IMR-90 (cell line): ENCODE results near the gene TIAM2. TPM values are rescaled to one million over a fixed set of nuclear protein-coding genes. Genes with fewer than 3 reads are reported as not detected.

Experiments
- ATAC-seq: fragments of 200-7000 bp; cut with Tn5 transposase; 2 replicates; pipeline ENCODE4 v1.9.1; 2020; ENCODE audit warnings: low read depth, mild to moderate bottlenecking, moderate library complexity
- BruUV-seq: library from RNA; stranded (reverse); fragments of 400-500 nt; replicated peaks from 2 replicates; lab custom pipeline; 2021; lab: Mats Ljungman, UMichigan
- CTCF ChIA-PET: fragments of 300-600 bp; formaldehyde crosslinking; extraction: SDS; loops from one replicate; lab custom pipeline; 2021; ENCODE audit warnings: antibody characterized with exemption; lab: Yijun Ruan, JAX
- POLR2A ChIA-PET: fragments of 300-600 bp; sonication (Branson Sonifier 250); formaldehyde crosslinking; loops from one replicate; lab custom pipeline; 2022; ENCODE audit warnings: antibody characterized with exemption; ENCODE audit not compliant: unreplicated experiment; lab: Charles Lee
- DNase-seq: peaks from one replicate; pipeline ENCODE4 v3.0.0; 2013
- H2AFZ ChIP-seq: replicated peaks from 2 replicates; pipeline ENCODE3; 2013; ENCODE audit warnings: low read length, mild to moderate bottlenecking; ENCODE audit not compliant: poor library complexity
- H2AK5ac ChIP-seq: 2 replicates; pipeline ENCODE4 v1.6.1; 2013; ENCODE audit warnings: low read depth, low read length, inconsistent platforms
- H2AK9ac ChIP-seq: replicated peaks from 2 replicates; pipeline ENCODE3; 2013; ENCODE audit warnings: mild to moderate bottlenecking, low read depth, low read length, moderate library complexity; ENCODE audit not compliant: poor library complexity
- H2BK120ac ChIP-seq: 2 replicates; pipeline ENCODE4 v1.6.1; 2013; ENCODE audit warnings: low read depth, low read length, inconsistent platforms
- H2BK15ac ChIP-seq: 3 replicates; pipeline ENCODE4 v1.6.1; 2013; ENCODE audit warnings: low read depth, low read length, inconsistent platforms
- H2BK20ac ChIP-seq: 2 replicates; pipeline ENCODE4 v1.6.1; 2013; ENCODE audit warnings: low read depth, mild to moderate bottlenecking, inconsistent platforms, low read length, moderate library complexity
- H2BK5ac ChIP-seq: 2 replicates; pipeline ENCODE4 v1.6.1; 2013; ENCODE audit warnings: mild to moderate bottlenecking, low read depth, low read length, inconsistent platforms; ENCODE audit not compliant: poor library complexity, severe bottlenecking
- H3K14ac ChIP-seq: replicated peaks from 2 replicates; pipeline ENCODE4 v1.6.1; 2013; ENCODE audit warnings: low read depth, low read length, inconsistent platforms
- H3K18ac ChIP-seq: 2 replicates; pipeline ENCODE4 v1.6.1; 2013; ENCODE audit warnings: low read depth, low read length, control low read depth
- H3K23ac ChIP-seq: 2 replicates; pipeline ENCODE4 v1.6.1; 2013; ENCODE audit warnings: low read depth, low read length, inconsistent platforms
- H3K27ac ChIP-seq: 2 replicates; pipeline ENCODE4 v1.5.1; 2013; ENCODE audit warnings: mild to moderate bottlenecking, control low read depth, low read length; ENCODE audit not compliant: insufficient read depth
- H3K27me3 ChIP-seq: 2 replicates; pipeline ENCODE4 v1.6.1; 2013; ENCODE audit warnings: low read length; ENCODE audit not compliant: control insufficient read depth, insufficient read depth
- H3K36me3 ChIP-seq: 2 replicates; pipeline ENCODE4 v1.6.1; 2013; ENCODE audit warnings: low read length, mixed read lengths; ENCODE audit not compliant: control insufficient read depth, insufficient read depth
- H3K4ac ChIP-seq: 2 replicates; pipeline ENCODE4 v1.6.1; 2013; ENCODE audit warnings: low read depth, low read length, inconsistent platforms
- H3K4me1 ChIP-seq: 2 replicates; pipeline ENCODE4 v1.6.1; 2013; ENCODE audit warnings: low read length, mixed read lengths; ENCODE audit not compliant: control insufficient read depth, insufficient read depth
- H3K4me2 ChIP-seq: 2 replicates; pipeline ENCODE4 v1.6.1; 2013; ENCODE audit warnings: low read depth, mild to moderate bottlenecking, control low read depth, low read length, moderate library complexity
- H3K4me3 ChIP-seq: 2 replicates; pipeline ENCODE4 v1.5.1; 2013; ENCODE audit warnings: low read depth, mild to moderate bottlenecking, control low read depth, low read length, moderate library complexity; ENCODE audit not compliant: insufficient read depth
- H3K56ac ChIP-seq: 2 replicates; pipeline ENCODE4 v1.6.1; 2013; ENCODE audit warnings: low read length, inconsistent platforms; ENCODE audit not compliant: insufficient read depth; ENCODE audit errors: extremely low read depth
- H3K79me1 ChIP-seq, 2 experiments: 2 replicates each; pipeline ENCODE4 v1.6.1; 2013; ENCODE audit warnings: low read length in 2 of 2, inconsistent platforms in 1 of 2, low read depth in 1 of 2
- H3K9ac ChIP-seq: 2 replicates; pipeline ENCODE4 v1.6.1; 2013; ENCODE audit warnings: low read depth, low read length, control low read depth
- H3K9me1 ChIP-seq: 2 replicates; pipeline ENCODE4 v1.6.1; 2013; ENCODE audit warnings: low read length, inconsistent platforms; ENCODE audit not compliant: insufficient read depth
- H3K9me3 ChIP-seq: 2 replicates; pipeline ENCODE4 v1.6.1; 2013; ENCODE audit warnings: low read length; ENCODE audit not compliant: control insufficient read depth, insufficient read depth
- H4K20me1 ChIP-seq: 2 replicates; pipeline ENCODE4 v1.6.1; 2013; ENCODE audit warnings: low read length, inconsistent platforms; ENCODE audit not compliant: insufficient read depth
- H4K5ac ChIP-seq: 2 replicates; pipeline ENCODE4 v1.6.1; 2013; ENCODE audit warnings: mild to moderate bottlenecking, low read depth, low read length, control low read depth
- H4K8ac ChIP-seq, 2 experiments: 2 replicates each; pipeline ENCODE4 v1.6.1; 2013; ENCODE audit warnings: low read depth in 2 of 2, low read length in 2 of 2, control low read depth in 1 of 2, inconsistent platforms in 1 of 2
- H4K91ac ChIP-seq: 2 replicates; pipeline ENCODE4 v1.6.1; 2013; ENCODE audit warnings: low read depth, low read length, inconsistent platforms; ENCODE audit not compliant: insufficient read depth
- MXI1 ChIP-seq: IDR thresholded peaks from 2 replicates; pipeline ENCODE4 v1.6.1; 2012; ENCODE audit warnings: low read depth, mild to moderate bottlenecking, low read length, moderate library complexity, borderline replicate concordance
- dilution Hi-C: fragments of 300-500 bp; cut with HindIII; formaldehyde crosslinking; loops from one replicate; pipeline ENCODE4 v1.14.3; 2018; ENCODE audit warnings: low sequenced_read_pairs; ENCODE audit not compliant: unreplicated experiment
- in situ Hi-C: fragments of 300-500 bp; cut with MboI; formaldehyde crosslinking; loops from 3 replicates; pipeline ENCODE4 v1.14.3; 2019; ENCODE audit warnings: low sequenced_read_pairs, inconsistent platforms, mixed read lengths
- intact Hi-C: fragments of 100-400 bp; cut with micrococcal nuclease; formaldehyde crosslinking; loops from 2 replicates; pipeline ENCODE4 v1.10.0; 2022
- polyA plus RNA-seq, 3 experiments: library from polyadenylated mRNA; depleted of rRNA; stranded (reverse); fragments of >200 nt; gene quantifications; 2 replicates each; pipeline ENCODE4 v1.2.3, GENCODE V29; 2012; ENCODE audit warnings: low replicate concordance in 1 of 3
- total RNA-seq: library from RNA; depleted of rRNA; stranded (reverse); fragments of >200 nt; gene quantifications from 2 replicates; pipeline ENCODE4 v1.2.3, GENCODE V29; 2012

Gene TIAM2
- total and polyA plus RNA-seq, 2 of the 4 experiments (the other 2 are of a cell fraction), result 3.1 to 4.7 TPM

DNA sequence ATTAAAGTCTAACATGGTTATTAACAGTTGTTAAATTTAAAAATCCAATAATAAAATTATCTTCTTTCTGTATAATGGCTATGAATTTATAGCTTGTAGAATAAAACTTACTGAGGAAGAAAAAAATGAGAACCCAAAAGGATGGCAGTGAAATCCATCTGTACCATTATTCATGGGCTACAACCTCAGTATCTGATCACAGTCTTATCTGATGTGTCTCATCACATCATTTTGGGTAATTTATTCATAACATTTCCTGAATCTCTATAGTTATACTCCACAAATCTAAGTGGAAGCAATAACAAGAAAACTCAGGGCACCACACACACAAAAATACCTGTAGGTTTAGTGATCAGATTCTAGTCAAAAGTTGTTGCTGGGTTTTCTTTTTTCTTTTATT, 276.0 kb downstream of the TIAM2 start:
- POLR2A ChIA-PET, result no interaction called here

More for the DNA sequence above, 276.0 kb downstream of the TIAM2 start:
- Histone ChIP-seq H3K9me1 (peaks cover 9% of the 10 kb centered on the region), H2AK5ac (no peak overlapping the region), H2AFZ (no peak overlapping the region), H3K56ac (no peak overlapping the region), H3K9ac (no peak overlapping the region), H3K27me3 (no peaks in the 10 kb centered on the region), H3K27ac (no peak overlapping the region), H2BK20ac (no peak overlapping the region), H3K23ac (no peak overlapping the region), H2AK9ac (no peak overlapping the region), H3K4me2 (no peak overlapping the region), H4K5ac (no peak overlapping the region), H4K20me1 (0 out of 2 replicates have a peak, but pooled peaks cover 3% of the 10 kb centered on the region), H3K9me3 (no peaks in the 10 kb centered on the region), H3K79me1 (peaks cover 16 to 39% of the 10 kb centered on the region in 2 experiments), H3K4ac (no peak overlapping the region), H3K36me3 (no peaks in the 10 kb centered on the region; the same call in 1 of the 2 replicates), H3K4me1 (peaks cover 15% of the 10 kb centered on the region), H4K91ac (no peak overlapping the region), H3K18ac (no peak overlapping the region), H3K4me3 (no peak overlapping the region), H2BK120ac (no peak overlapping the region), H4K8ac (no peak overlapping the region), H2BK5ac (no peak overlapping the region), H3K14ac (no peak overlapping the region), H2BK15ac (no peak overlapping the region)
- DNase-seq (no peak), ATAC-seq (no peak)
- dilution Hi-C loops (no loop called here), intact Hi-C loops (no loop called here), in situ Hi-C loops (no loop called here)
- CTCF ChIA-PET, result no interaction called here
- TF ChIP-seq MXI1, result no peak
- no TSS peak for BruUV-seq
